CD1c-positive myeloid dendritic cell (primary cell): ENCODE data around the gene RPL13.
A peak's percentile ranks its signal among the peaks of the same experiment; 100 is the strongest.
"Not testable (repeated sequence)": the region's sequence is repeated elsewhere in the genome, so short reads cannot be mapped to it uniquely, and the experiment has no call there.

Source experiments
- DNase-seq: peaks from one replicate; pipeline ENCODE4 v3.0.0-alpha.2; 2016; ENCODE audit errors: extremely low spot score

The RPL13 gene

DNA sequence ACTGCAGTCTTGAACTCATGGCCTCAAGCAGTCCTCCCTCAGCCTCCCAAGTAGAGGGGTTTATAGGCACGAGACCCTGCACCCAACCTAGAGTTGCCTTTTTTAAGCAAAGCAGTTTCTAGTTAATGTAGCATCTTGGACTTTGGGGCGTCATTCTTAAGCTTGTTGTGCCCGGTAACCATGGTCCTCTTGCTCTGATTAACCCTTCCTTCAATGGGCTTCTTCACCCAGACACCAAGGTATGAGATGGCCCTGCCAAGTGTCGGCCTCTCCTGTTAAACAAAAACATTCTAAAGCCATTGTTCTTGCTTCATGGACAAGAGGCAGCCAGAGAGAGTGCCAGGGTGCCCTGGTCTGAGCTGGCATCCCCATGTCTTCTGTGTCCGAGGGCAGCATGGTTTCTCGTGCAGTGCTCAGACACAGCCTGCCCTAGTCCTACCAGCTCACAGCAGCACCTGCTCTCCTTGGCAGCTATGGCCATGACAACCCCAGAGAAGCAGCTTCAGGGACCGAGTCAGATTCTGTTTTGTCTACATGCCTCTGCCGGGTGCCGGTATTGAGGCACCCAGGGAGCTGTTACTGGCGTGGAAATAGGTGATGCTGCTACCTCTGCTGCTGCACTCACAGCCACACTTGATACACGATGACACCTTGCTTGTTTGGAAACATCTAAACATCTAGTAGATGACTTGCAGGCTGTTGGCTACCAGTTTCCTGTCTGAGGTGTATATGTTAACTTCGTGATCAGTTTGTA, 3.3 kb downstream of the RPL13 start:
- DNase-seq = no peak

DNA sequence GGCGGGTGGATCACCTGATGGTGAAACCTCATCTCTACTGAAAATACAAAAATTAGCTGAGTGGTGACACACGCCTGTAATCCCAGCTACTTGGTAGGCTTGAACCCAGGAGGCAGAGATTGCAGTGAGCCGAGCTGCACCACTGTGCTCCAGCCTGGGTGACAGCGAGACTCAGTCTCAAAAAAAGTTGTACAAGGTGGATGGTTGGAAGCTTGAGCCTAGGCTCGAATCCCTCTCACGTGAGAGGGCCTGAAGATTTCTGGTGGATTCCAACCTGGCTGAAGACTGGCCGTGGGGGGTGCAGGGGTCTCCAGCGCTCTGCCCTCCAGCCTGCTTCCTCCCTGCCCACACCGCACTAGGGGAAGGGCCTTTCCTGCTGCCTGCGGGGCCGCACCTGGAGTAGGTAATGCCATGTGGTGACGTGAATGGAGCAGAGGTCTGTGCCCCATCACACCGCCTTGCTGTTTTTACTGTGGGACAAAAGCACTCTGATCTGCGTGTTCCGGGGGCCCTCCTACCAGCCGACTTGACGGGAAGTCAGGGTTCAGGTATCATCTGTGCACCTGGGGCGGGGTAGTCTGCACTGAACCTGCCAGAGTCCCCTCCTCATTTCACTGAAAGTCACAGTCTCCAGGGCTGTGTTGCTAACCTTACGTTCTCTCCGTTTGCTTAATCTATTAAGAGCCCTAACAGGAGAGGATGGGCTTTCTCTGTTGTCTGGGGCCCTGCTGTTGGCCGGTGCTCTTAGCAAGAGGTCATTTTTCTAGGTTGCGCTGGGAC, 4.2 kb downstream of the RPL13 start:
- no peak for DNase-seq

DNA sequence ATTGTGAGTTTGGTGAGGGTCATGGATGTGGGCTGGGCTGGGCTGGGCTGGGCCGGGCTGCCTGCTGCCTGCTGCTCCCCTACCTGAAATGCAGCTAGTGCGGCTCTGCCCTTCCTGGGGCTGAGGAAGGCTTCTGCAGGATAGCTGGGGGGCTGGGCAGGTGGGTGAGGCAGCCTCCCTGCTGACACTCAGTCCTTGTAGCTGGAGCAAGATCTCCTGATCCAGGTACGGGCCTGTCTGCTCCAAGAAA, 4.7 kb downstream of the RPL13 start:
- DNase-seq = no peak

DNA sequence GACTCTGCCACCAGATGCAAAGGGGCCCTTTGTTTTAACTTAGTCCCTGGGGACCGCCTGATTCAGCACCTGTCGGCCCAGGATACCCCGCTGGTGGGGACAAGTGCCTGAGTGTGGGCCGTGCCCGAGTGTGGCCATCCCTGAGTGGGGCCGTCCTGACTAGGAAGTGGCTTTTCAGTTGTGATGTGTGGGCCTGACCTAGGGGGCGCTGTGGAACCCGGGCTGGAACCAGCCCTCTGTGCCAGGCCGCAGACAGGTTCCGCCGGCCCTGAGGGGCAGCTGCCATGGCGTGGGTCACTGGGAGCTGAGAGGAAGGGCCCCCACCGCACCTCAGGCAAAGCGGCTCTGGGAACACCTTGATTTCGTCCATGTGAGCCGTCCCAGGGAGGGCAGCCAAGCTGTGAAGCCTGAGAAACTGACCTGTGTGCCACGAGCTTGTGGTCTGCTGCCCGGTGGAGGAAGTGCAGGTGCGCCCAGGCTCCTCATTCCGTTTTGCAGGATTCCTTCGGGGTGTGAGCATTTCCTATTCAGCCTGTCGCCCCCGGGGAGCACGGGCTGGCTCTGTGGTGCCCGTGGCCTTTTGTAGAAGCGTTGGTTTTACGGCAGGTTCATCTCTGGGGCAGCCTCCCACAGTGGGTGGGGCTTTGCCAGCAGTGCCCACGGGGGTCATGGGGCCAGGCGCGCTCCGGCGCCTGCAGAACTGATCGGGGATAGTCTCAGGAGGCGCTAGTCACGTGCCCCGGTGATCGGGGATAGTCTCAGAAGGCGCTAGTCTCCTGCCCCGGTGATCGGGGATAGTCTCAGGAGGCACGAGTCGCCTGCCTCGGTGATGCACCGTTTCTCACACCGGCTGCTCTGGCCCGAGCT, 5.3 kb downstream of the RPL13 start:
- peak; percentile 74 for DNase-seq

DNA sequence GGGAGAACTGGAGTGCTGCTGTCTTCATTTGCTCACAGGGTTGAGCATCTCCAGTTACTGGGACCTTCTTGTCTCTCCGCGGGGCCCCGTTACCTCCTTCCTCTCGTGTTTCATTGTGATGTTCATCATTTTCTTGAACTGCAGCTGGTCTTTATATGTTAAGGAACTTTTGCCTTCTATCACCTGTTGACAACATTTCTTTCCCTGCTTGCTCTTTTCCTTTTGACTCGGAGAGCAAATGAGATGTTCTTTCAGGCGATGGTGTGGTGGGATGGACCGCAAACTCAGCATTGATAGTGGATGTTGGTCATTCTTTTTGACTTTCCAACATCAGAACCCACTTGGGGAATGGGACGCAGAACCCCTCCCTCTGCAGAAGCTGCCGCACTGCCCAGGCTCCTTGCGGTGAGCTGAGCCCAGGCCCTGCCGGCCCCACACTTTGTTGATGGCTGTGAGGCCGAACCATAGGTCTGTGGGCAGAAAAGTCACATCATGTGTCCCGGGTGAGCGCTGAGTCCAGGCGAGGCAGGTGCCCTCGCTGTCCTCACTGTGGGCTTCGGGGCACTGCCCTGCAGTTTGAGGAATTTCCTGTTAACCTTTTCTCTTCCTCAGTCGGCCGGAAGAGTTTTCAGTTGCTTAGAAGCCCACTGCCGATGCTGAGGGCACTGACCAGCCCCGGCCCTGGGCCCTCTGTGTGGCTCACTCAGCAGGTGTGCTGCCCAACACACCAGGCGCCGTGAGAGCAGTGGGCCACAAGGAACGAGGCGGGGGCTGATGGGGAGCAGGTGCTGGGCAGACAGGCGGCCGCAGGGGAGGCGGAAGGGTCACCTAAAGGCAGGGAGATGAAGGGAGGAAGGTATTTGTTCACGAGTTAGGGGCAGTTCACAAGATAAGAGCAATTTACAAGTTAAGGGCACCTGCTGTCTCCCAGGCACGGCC, 7.4 kb downstream of the RPL13 start:
- DNase-seq = no peak

DNA sequence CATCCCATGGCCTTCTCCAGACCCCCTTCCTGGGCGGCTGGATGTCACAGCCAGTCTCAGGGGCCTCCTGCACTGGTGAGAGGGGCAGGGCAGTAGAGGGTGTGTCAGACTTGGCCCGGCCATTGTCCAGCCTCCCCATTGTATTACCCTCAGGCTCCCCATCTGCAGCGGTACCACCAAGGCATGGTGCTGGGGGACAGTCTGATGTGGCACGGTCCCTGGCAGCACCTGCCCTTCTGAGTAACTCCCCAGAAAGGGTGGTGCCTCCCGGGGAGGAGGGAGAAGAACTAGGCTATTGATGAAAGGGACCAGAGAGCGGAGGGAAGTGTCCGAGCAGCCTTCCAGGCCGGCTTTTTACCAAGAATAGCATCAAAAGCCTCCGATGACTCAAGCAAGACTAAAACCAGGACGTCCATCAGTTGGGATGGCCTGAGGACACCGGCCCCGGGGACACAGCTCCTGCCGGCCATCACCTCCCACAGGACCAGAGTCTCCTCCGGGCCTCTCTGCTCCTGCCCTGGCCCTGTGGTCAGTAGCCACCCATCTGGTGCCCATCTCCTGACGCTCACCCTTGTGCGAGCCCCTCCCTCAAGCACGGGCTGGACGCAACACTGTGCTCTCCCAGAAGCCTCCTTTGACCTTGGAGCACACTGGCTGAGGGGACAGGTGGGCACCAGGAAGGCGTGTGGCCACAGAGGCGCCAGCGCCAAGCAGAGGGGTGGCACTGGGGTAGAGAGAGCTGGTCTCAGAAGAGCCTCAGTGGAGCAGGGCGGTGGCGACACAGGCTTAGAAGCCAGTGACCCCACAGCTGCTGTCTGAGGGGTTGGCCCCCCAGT, 9.2 kb downstream of the RPL13 start:
- no peak for DNase-seq

DNA sequence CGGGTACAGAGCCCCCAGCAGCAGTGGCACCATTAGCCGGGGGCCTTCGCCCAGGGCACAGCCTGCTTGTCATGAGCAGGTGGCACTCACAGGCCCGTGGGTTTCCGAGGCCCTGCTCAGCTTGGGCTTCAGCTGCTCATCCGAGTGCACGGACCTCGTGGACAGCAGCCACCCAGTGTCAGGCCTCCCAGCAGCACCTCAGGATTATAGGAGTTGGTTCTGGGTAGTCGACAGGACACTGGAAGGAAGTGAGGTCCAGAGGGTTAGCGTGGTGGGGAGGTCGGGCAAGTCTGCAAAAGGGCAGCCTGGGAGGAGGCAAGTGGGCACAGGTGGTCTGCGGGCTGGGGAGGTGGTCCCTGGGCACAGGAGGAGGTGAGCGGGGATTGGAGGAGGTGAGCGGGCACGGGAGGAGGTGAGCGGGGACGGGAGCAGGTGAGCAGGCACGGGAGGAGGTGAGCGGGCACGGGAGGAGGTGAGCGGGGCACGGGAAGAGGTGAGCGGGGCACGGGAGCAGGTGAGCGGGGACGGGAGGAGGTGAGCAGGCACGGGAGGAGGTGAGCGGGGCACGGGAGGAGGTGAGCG, 10.0 kb downstream of the RPL13 start:
- no peak for DNase-seq

DNA sequence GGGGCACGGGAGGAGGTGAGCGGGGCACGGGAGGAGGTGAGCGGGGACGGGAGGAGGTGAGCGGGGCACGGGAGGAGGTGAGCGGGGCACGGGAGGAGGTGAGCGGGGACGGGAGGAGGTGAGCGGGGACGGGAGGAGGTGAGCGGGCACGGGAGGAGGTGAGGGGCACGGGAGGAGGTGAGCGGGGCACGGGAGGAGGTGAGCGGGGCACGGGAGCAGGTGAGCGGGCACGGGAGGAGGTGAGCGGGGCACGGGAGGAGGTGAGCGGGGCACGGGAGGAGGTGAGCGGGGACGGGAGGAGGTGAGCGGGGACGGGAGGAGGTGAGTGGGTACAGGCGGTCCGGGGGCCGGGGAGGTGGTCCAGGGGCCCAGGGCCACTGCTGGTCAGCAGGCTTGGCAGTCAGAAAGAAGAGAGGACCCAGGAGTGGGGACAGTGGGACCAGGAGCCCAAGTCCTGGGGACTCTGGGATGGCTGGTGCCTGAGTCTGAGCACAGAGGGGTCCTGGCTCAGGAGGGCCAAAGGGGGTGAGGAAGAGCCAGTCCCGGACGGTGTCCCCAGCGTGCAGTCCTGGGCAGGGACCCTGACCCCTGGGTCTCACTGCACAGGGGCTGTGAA, 10.6 kb downstream of the RPL13 start:
- not testable (repeated sequence) for DNase-seq

DNA sequence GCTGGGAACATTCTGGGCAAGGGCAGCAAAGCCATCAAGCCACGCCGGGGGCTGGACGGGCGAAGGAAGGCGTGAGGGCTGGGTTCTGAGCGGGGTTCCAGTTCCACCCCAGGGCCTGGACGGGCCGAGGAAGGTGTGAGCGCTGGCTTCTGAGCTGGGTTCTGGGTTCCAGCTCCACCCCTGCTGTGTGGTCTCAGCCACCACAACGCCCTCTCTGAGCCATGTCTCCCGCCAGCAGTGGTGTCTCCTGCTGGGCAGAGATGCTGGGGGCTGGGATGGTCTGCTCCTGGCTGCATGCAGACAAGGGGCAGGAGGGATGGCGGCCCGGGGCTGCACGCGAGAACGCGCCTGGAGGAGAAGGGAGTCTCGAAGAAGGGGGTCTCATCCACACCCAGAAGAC, 11.2 kb downstream of the RPL13 start:
- no peak for DNase-seq

DNA sequence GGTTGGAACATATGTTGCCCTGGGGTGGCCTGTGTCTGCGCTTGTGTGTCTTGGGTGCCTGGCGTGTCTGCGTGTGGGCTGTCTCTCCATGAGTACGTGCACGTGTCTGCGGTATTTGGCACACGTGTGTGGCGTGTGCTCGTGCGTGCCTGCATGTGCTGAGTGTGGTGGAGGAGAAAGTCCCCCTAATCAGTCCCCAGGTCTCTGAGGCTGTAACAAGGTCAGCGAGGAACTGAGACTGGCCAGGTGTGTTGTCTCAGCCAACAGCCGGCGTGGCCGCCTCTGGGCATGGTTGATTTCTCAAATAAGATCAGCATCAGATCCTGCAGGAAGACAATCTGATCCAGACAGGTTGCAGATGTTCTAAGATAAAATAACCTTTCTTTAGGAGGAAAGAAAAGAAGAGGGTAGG, 11.6 kb downstream of the RPL13 start:
- no peak for DNase-seq

DNA sequence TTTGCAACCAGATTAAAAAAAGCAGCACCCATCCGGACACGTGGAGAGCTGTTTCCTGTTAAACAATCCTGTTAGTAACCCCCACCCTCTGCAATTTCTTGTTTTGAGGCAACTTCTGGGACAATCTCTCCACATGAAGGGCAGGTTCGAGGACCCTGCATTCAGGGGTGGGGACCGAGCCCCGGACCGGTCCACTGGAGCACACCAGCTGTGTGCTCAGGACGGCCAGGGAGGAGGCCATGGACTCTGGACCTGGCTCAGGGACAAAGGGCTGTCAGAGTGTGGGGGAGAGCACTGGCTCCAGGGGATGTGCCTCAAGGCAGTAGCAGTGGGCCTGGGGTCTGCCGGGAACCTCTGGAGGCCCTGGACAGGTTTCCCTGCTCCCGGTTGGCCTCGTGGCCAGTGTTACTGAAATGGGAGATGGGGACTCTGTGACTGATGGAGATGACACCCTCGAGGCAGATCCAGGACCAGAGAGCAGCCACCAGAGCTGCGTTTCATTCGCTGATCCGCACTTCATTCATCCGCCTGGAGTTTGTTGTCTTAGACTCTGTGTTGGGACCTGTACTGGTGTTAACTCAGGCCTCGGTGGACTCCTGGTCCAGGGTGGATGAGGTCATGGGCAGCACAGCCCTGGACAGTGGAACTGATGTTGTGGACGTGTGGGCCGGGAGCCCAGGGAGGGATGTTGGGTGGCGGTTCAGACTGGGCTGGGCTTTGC, 12.2 kb downstream of the RPL13 start:
- DNase-seq = no peak

DNA sequence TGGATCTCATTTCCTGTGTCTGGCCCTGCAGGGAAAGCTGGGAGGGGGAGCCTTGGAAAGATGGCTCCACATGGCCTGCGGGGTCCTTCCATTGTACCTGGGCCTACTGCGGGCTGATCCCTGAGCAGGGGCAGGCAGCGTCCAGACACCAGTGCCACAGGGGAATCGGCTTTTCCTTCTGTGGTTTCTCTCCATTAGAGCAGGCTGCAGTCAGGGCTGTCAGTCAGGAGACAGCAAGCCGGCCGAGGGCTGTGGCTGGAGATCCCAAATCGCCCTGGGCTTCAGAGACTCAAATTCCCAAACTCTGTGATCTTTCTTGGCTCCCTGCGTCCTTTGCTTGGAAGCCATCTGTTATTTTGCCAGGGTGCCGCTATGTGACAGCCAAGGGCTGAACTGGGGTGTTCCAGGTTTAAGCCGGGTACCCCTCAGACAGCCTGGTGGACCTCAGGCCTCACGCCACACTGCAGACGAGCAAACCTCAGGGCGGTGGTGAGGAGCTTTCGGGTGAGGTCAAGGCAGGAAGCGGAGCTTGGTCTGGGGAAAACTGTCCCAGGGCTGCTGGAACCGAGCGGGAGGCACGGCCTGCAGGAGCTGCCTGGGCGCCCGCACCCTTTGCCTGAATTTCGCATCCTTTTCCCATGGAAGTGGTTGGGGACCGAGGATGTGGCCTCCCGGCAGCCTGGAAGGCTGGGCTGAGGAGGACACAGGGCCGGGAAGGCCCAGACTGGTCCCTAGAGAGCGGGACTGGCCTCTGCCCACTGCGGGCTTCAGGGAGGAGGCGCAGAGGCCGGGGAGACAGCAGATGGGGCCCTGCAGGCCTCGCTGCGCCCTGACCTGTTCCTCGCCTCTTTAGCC, 13.6 kb downstream of the RPL13 start:
- no peak for DNase-seq

DNA sequence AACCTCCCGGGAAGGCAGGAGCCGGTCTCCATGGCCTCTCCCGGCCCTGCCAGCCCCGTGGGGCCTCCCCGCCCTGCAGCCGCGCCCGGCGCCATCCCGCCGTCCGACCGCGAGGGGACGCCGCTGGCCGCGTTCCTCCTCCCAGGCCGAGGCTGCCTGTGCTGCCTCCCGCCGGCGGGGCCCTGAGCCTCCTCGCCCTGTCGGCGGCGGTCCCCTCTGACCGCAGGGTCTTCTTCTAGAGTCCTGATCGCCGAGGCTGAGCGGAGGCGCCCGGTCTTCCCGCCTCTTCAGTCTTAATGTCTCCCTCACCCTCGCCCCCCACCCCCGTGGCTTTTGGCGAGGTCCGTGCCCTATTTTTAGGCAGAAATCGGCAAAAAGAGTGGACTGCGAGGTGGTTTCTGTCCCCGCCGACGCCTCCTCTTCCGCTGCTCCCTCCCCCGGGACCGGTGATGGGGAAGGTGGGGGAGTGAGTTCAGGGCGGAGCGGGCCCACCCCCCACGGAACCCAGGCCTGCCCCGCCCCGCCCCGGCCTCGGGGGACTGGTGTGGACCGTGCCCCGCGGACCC, 14.3 kb downstream of the RPL13 start:
- DNase-seq = peak; percentile 74

DNA sequence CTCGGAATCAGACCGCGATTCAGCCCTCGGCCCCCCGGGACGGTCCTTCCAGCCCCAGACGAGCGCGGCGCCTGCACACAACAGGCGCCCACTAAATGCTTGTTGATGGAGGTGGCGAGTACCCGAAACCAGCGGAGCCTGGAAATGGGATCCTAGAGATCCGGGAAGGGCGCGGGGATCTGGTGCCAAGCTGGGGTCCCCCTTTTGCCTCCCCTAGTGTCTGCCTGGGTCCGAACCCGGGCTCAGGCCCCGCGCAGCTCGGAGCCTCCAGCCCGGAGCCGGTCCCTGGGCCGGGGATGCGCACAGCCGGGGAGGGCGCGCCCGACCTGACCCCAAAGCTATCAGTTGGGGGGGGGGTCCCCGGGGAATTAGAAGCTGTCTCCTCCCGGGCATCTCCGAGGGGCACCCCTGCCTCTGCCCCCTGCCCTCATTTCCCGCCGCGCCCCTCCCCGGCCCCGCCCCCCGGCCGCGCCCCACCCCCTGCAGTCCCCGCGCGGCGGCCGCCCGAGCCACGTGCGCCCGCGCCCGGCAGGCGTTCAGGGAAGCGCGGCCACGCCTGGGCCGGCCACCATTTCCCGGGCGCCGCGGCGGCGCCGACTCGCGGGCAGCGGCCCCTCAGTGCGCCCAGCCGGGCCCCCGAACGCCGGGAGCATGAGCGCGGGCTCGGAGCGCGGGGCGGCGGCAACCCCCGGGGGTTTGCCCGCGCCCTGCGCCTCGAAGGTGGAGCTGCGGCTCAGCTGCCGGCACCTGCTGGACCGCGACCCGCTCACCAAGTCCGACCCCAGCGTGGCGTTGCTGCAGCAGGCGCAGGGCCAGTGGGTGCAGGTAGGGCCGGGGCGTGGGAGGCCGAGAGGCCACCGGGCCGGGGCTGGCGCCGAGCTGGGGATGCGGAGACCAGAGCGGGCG, 15.0 kb downstream of the RPL13 start, which contains the start of gene CPNE7:
TSS of gene CPNE7 (plus strand) at position 512 of the 906 bp plus-strand sequence. CDS start at position 652, 140 bp downstream.
- DNase-seq = peak; percentile 21

DNA sequence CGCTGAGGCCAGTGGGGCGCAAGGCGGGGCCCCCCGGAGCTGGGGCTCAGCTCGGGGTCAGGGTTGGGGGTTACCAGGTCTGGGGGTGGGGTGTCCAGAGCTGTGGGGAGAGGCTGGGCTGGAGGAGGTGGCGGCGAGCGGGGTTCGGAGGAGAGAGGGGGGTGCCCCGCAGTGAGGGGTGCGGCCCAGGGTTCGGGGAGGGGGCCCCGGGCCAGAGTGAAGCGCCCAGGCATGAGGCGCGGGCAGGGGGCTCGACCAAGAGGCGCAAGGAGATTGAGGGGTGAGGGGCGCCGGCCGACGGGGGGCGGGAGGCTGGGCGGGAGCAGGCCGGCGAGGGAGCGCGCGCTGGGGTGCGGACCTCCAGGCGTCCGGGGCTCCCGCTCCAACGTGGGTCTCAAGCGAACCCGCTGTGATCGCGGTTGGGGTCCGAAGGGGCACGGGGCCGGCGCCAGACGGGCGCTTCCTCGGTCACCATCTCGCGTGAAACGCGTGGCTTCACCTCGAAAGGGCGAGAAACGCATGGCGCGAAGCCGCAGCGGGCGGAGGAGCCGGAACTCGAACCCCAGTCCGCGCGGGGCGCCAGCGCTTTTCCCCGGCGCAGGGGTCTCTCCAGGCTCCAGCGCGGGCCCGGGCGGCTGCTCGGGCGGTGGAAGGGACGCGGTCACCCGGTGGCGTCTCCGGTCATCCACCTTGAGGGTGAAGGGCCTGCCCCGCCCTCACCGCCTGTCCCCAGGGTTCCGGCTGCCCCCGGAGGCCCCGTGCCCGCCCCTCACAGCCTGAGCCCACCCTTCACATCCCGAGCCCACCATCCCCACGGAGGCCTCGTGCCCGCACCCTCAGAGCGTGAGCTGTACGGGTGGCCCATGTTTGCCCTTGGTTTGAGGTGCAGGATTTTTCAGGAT, 15.9 kb downstream of the RPL13 start:
- no peak for DNase-seq
